Fibroblast of pulmonary artery (primary cell): Measurements from ENCODE around the gene ASIC2.

Experiments used
- DNase-seq: peaks from one replicate; pipeline ENCODE4 v3.0.0-alpha.2; 2010; ENCODE audit warnings: low read depth
- H3K4me3 ChIP-seq: replicated peaks from 2 replicates; pipeline ENCODE4 v1.5.1; 2011; ENCODE audit warnings: low read depth, mild to moderate bottlenecking, control low read depth, low read length, moderate library complexity
- TF ChIP-seq, protein P1 (sequence below): IDR thresholded peaks from 2 replicates; pipeline ENCODE4 v1.5.1; 2011; ENCODE audit warnings: mild to moderate bottlenecking, control low read depth, low read length, inconsistent platforms; ENCODE audit errors: missing control alignments

ASIC2 gene

GRCh38 chr17:33175562-33175961 lies 117.5 kb downstream of the ASIC2 start:
- TF ChIP-seq, protein P1, sequence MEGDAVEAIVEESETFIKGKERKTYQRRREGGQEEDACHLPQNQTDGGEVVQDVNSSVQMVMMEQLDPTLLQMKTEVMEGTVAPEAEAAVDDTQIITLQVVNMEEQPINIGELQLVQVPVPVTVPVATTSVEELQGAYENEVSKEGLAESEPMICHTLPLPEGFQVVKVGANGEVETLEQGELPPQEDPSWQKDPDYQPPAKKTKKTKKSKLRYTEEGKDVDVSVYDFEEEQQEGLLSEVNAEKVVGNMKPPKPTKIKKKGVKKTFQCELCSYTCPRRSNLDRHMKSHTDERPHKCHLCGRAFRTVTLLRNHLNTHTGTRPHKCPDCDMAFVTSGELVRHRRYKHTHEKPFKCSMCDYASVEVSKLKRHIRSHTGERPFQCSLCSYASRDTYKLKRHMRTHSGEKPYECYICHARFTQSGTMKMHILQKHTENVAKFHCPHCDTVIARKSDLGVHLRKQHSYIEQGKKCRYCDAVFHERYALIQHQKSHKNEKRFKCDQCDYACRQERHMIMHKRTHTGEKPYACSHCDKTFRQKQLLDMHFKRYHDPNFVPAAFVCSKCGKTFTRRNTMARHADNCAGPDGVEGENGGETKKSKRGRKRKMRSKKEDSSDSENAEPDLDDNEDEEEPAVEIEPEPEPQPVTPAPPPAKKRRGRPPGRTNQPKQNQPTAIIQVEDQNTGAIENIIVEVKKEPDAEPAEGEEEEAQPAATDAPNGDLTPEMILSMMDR: no peak
- DNase-seq: no peak
- no peak overlapping the region for H3K4me3 ChIP-seq

DNA sequence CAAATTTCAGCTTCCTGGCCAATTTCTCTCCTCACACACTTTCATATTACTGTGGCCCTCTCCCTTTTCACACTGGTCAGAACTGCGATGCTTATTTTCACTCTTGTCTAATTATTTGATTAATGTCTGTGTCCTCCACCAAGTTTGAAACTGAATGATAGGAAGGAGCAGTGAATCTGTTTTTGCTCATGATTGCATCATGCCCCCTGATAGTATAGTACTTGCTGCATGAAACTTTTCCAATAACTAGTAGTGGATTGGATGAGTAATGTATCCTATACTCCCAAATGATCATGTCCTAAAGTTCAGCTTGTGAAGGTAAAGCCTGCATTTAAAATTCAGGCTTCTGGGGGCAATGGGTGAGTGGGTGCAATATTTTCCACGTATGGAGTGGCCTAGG lies 121.2 kb downstream of the ASIC2 start:
- TF ChIP-seq, protein P1: no peak
- DNase-seq: no peak
- no peak overlapping the region for H3K4me3 ChIP-seq

DNA sequence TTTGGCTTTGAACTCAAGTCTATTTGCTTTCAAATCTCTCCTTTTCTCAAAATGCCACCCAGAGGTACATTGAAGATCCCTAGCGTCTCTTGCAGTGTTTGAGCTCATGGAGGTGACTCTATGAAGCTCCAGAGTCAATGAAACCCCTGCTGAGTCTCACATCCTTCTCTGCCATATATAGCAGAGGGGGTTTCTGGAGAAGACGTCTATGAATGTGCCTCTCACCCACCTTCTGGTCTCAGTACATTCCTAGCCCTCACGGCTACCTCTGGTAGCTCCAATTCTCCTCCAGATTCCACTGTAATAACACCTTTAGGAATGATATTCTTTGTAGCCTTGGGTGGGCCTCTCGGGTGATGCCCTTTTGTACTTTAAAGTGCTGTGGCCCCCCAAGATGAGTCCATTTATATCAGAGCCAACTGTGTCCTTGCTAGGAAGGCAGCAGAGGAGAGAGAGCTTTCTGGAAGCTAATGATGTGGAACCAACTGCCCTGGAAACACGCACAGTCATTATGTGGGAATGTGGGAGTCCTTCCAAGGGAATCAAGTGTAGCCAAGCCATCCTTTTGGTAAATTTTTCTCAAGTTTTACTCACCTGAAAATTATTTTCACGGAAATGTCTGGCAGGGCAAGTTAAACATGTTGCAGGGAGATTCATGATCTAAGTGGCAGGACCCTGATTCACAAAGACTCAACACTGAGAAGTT lies 123.4 kb downstream of the ASIC2 start:
- TF ChIP-seq, protein P1: no peak
- no peak overlapping the region for H3K4me3 ChIP-seq
- DNase-seq: peak; percentile 2

DNA sequence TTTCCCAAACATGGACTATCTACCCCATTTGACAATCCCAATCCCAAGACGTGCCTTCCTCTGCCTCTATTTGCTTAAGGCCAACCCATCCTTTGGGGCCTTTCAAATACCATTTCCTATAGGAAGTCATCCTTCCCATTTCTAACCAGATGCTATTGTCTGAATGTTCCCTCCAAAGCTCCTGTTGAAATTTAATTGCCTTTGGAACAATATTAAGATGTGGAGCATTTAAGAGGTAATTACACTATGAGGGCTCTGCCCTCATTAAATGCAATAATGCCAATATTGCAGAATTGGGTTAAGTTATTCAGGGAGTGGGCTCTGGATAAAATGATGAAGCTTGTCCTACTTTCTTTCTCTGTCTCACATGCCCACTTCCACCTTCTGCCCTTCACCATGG lies 125.4 kb downstream of the ASIC2 start:
- no peak for DNase-seq
- no peak overlapping the region for H3K4me3 ChIP-seq
- TF ChIP-seq, protein P1: no peak

- no peak for DNase-seq
- TF ChIP-seq, protein P1: no peak
- H3K4me3 ChIP-seq: no peak overlapping the region
Measured at GRCh38 chr17:33166472-33166871, 126.6 kb downstream of the ASIC2 start.

DNA sequence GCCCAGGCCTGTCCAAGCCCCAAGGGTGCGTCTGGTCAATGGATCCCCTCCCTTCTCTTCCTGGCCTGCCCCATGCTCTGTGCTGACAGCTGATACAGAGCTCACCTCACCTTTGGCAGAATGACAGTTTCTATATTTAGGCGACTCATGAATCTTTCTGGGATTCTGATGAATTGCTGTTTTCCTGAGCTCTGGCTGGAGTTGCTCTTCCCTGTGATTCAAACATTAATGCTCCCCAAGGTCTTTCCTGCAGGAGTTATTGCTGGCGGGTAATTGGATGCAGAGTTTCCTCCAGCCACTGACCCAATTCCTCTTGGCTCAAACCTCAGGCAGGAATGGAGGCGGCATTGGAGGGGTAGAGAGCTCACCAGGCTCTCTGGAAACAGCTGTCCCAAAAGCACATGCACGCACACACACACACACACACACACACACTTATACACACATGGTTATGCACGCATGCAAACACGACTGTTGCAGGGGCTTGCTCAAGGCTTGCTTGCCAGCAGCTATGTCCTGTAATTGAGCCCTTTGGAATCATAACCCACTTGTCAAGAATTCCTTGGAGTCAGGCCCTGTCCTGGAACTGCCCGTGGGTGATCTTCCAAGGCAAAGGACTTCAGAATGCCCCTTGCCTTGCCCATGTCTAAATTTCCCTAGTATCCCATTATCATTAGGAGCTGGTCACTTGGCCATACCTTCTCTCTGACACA lies 128.8 kb downstream of the ASIC2 start:
- no peak overlapping the region for H3K4me3 ChIP-seq
- TF ChIP-seq, protein P1: no peak
- DNase-seq: no peak
